Measurements from ENCODE around the gene SMIM28.

- no peak for TF ChIP-seq POLR2A (IDR thresholded peaks at IDR 0.05)
- no peak for TF ChIP-seq CTCF (IDR thresholded peaks at IDR 0.05)
- no peak for TF ChIP-seq EP300 (IDR thresholded peaks at IDR 0.05)
Measured at GRCh38 chr6:138383776-138384175, 6.1 kb downstream of the SMIM28 start.

Data from ovary (tissue), 3 donors.